Measurements from ENCODE around the gene ATG9B.
"Not testable (repeated sequence)": the region's sequence is repeated elsewhere in the genome, so short reads cannot be mapped to it uniquely, and the experiment has no call there.

The ATG9B gene

DNA sequence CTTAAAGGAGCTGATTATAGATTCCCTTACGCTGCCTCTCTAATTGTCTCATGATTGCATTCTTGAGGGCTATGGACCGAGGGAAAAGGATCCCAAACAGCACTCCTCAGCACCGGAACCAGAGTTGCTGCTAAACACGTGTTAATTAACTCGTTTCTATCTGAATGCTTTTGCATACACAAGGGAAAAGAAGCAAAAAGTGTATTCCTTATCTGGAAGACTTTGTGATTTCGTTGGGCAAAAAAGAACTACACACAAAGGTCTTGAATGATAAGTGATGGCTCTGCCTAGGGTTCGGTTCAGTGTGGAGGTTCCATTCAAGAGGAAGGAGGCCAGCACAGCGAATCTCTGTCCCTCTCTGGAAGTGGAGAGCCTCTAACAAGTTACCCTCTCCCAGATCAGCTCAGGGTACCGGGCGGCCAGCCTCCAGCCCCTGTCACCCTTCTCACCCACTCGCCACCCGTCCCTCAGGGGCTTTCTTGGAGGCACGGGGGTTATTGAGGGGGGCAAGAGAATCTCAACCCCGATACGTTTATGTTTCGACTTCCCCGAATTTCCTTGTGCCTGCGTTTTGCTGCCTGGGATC, 34.6 kb upstream of the ATG9B start:
- DNase-seq: peak; percentile 33

GRCh38 chr7:151057989-151058780, 33.9 kb upstream of the ATG9B start:
- peak; percentile 99 for DNase-seq

- peak; percentile 72 for DNase-seq
These were observed 33.3 kb upstream of the ATG9B start, which contains the start of gene CDK5 for GRCh38 chr7:151057506-151057988. Gene CDK5, minus strand, starts transcription at chr7:151057897. Its CDS starts 49 bp downstream, at chr7:151057848.

GRCh38 chr7:151056666-151057505, 32.6 kb upstream of the ATG9B start:
- no peak for DNase-seq

DNA sequence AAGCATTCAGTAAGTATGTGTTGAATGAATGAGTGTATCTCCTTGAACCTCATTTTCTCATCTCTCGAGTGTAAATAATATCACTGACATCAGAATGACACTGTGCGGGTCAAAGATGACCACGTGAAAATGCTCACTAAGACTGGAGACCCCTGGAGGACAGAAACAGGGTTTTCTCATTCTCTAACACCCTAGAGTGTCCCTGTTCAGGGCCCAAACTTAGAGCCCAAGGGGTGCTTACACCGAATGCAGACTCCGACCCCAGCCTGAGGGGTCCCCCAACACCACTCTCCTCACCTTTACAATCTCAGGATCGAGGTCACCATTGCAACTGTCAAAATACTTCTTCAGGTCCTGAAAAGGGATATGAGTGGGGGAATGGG, 32.0 kb upstream of the ATG9B start:
- no peak for DNase-seq

GRCh38 chr7:151053751-151054150, 29.5 kb upstream of the ATG9B start:
- no peak for DNase-seq

- no peak for DNase-seq
These were observed 28.8 kb upstream of the ATG9B start for GRCh38 chr7:151053096-151053495.

DNA sequence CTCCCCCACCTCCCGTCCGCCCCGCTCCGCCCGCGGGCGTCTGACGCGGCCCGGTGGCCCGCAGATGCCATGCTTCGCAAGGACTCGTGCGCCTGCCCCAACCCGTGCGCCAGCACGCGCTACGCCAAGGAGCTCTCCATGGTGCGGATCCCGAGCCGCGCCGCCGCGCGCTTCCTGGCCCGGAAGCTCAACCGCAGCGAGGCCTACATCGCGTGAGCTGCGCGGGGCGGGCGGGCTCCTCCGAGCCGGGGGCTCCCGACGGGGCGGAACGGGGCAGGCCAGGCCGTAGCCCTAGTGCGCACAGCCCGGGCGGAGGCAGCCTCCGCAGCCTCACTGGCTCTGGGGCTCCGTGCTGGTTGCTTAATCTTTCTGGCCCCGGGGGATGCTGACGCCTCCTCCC, 26.8 kb upstream of the ATG9B start:
- peak; percentile 55 for DNase-seq

DNA sequence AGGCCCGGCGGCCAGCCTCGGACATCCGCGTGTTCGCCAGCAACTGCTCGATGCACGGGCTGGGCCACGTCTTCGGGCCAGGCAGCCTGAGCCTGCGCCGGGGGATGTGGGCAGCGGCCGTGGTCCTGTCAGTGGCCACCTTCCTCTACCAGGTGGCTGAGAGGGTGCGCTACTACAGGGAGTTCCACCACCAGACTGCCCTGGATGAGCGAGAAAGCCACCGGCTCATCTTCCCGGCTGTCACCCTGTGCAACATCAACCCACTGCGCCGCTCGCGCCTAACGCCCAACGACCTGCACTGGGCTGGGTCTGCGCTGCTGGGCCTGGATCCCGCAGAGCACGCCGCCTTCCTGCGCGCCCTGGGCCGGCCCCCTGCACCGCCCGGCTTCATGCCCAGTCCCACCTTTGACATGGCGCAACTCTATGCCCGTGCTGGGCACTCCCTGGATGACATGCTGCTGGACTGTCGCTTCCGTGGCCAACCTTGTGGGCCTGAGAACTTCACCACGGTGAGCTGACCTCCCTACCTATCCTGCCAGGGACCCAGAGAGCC, 24.7 kb upstream of the ATG9B start:
- no peak for DNase-seq

GRCh38 chr7:151047976-151048815, 23.9 kb upstream of the ATG9B start, which contains the start of gene ASIC3:
Gene ASIC3, plus strand, starts transcription at chr7:151048531. Its CDS starts 355 bp downstream, at chr7:151048886.
- no peak for DNase-seq

DNA sequence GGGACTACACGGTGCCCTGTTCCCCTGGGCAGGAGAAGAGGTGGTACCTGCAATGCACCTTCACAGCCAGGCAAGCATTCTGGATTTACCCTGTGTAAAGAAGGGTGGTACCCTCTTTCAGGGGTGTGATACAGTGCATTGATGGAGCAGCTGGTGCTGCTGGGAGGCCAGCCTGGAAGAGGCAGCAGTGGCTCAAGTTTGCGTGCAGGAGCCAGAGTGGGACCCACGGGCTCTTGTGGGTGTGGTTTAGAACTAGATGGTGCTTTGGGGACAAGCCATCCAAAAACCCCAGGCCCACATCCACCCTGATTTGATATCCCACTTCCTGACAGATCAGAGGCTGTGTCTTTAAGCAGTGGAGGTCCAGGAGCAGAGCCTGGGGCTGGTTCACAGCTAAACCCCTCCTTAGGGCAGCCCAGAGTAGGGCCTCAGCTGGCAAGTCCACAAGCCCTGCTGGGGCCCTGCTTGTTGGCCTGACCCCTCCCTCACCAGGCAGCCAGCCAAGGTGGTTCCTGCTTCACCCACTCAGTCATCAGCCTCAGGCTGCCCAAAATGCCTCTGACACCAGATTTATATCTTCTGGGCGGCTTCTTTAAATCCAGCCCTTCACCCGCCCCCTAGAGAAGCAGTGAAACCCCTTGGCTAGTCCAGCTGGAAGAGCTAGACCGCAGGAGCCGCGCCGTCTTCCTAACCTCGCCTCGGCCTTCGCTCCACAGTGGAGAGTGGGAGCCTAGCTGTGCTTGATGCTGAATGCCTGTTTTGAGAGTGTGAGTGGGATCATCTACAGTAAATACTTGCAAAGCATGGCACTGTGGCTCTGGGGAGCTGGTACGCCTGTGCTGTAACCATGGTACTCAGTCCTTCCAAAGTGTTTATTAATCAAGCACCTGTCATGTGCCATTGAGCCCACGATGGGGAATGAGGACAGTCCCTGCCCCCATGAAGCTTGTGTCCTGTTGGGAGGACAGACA, 22.6 kb upstream of the ATG9B start:
- DNase-seq: no peak

DNA sequence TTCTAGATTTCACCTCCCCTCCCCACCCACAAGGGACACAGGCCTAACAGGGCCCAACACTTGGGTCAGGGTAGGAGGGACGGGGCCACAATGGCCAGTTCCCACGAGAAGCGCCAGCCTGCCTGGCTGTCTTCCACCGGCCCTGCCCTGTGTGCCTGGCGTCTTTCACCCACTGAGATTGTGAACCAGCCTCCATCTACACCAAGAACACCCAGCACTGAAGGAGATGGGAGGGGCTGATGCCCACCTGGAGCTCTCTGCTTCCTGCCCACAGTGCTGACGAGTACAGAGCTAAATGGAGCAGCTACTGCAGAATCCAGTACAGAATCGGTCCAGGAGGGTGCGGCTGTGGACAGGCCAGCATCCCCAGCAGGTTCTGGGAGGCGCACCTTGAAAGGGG, 21.7 kb upstream of the ATG9B start:
- DNase-seq: no peak

- no peak for DNase-seq
These were observed 21.0 kb upstream of the ATG9B start for GRCh38 chr7:151045262-151045661.

DNA sequence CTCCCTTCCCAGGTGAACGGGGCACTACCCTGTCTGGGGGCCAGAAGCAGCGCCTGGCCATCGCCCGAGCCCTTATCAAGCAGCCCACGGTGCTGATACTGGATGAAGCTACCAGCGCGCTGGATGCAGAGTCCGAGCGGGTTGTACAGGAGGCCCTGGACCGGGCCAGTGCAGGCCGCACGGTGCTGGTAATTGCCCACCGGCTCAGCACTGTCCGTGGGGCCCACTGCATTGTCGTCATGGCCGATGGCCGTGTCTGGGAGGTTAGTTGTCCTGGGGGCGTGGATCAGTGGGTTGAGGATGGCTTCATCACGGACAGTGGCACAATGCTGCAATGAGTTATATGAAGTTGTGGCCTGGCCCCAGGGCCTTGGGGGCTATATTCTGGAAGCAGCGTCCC, 19.7 kb upstream of the ATG9B start:
- DNase-seq: no peak

GRCh38 chr7:151043449-151043848, 19.2 kb upstream of the ATG9B start:
- DNase-seq: not testable (repeated sequence)

GRCh38 chr7:151040616-151041375, 16.5 kb upstream of the ATG9B start:
- no peak for DNase-seq

GRCh38 chr7:151039850-151040548, 15.7 kb upstream of the ATG9B start:
- DNase-seq: no peak

GRCh38 chr7:151038951-151039849, 14.9 kb upstream of the ATG9B start:
- DNase-seq: peak; percentile 36
